GM12878 (cell line): ENCODE data around the gene PRDM16. TPM values are rescaled to one million over a fixed set of nuclear protein-coding genes. Genes with fewer than 3 reads are reported as not detected.

Experiments used
- ATAC-seq: fragments of 200-7000 bp; cut with Tn5 transposase; 3 replicates; pipeline ENCODE4 v1.9.1; 2020; ENCODE audit warnings: mild to moderate bottlenecking, moderate library complexity
- BruUV-seq: library from RNA; stranded (reverse); fragments of 400-500 nt; replicated peaks from 2 replicates; lab custom pipeline; 2021; lab: Mats Ljungman, UMichigan
- CTCF ChIA-PET: fragments of 300-600 bp; sonication (Branson Sonifier 250); formaldehyde crosslinking; extraction: SDS; loops from one replicate; lab custom pipeline; 2021; ENCODE audit warnings: inconsistent platforms; lab: Yijun Ruan, JAX
- POLR2A ChIA-PET: fragments of 350-600 bp; formaldehyde crosslinking; extraction: SDS; loops from one replicate; lab custom pipeline; 2021; ENCODE audit warnings: inconsistent platforms; lab: Charles Lee
- RAD21 ChIA-PET: fragments of 300-600 bp; sonication (Branson Sonifier 250); formaldehyde crosslinking; loops from one replicate; lab custom pipeline; 2023; ENCODE audit warnings: antibody characterized with exemption; ENCODE audit not compliant: unreplicated experiment; lab: Charles Lee
- SMC1A ChIA-PET: fragments of 300-600 bp; sonication (Branson Sonifier 250); formaldehyde crosslinking; loops from one replicate; lab custom pipeline; 2023; ENCODE audit not compliant: unreplicated experiment, uncharacterized antibody; lab: Charles Lee
- DNase-seq: peaks from one replicate; pipeline ENCODE4 v3.0.0-alpha.2; 2011; ENCODE audit warnings: low read depth, low spot score
- FAIRE-seq: peaks from 3 replicates; lab custom pipeline; 2011; peaks lifted over from hg19 to GRCh38; lab: Jason Lieb, UNC
- H2AFZ ChIP-seq: 2 replicates; pipeline ENCODE4 v1.6.0; 2011; ENCODE audit warnings: low read depth, low read length, control low read depth; ENCODE audit not compliant: control insufficient read depth
- H3K27ac ChIP-seq: 2 replicates; pipeline ENCODE4 v1.5.1; 2011; ENCODE audit warnings: control low read depth; ENCODE audit not compliant: control insufficient read depth, insufficient read depth
- H3K27me3 ChIP-seq, 2 experiments: replicated peaks in 1 of 2; 2 replicates each; pipeline versions ENCODE4 v1.6.0 to v1.6.1; 2011; ENCODE audit warnings: low read length in 1 of 2; ENCODE audit not compliant: control insufficient read depth in 2 of 2, insufficient read depth in 2 of 2
- H3K36me3 ChIP-seq, 2 experiments: 2 replicates each; pipeline ENCODE4 v1.5.1; 2011; ENCODE audit warnings: low read length in 1 of 2; ENCODE audit not compliant: control insufficient read depth in 2 of 2, insufficient read depth in 2 of 2
- H3K4me1 ChIP-seq: 2 replicates; pipeline ENCODE4 v1.6.1; 2011; ENCODE audit warnings: mild to moderate bottlenecking, low read length, moderate library complexity, mixed read lengths; ENCODE audit not compliant: control insufficient read depth, insufficient read depth
- H3K4me2 ChIP-seq: 2 replicates; pipeline ENCODE4 v1.6.0; 2011; ENCODE audit warnings: control low read depth; ENCODE audit not compliant: control insufficient read depth, insufficient read depth
- H3K4me3 ChIP-seq: fragments of 200-600 bp; sonication (generic); 2 replicates; pipeline ENCODE4 v1.5.1; 2016
- H3K79me2 ChIP-seq: 2 replicates; pipeline ENCODE4 v1.6.0; 2011; ENCODE audit warnings: low read length; ENCODE audit not compliant: control insufficient read depth, insufficient read depth
- H3K9ac ChIP-seq: 2 replicates; pipeline ENCODE4 v1.8.0; 2011; ENCODE audit warnings: low read length, control low read depth, mixed read lengths; ENCODE audit not compliant: control insufficient read depth, insufficient read depth
- H3K9me3 ChIP-seq: replicated peaks from 3 replicates; pipeline ENCODE4 v1.5.1; 2011; ENCODE audit warnings: mild to moderate bottlenecking, low read length; ENCODE audit not compliant: control insufficient read depth, insufficient read depth
- H4K20me1 ChIP-seq: 2 replicates; pipeline ENCODE4 v1.6.0; 2011; ENCODE audit not compliant: control insufficient read depth, insufficient read depth
- BCL3 ChIP-seq: IDR thresholded peaks from 2 replicates; pipeline ENCODE4 v1.6.1; 2011; ENCODE audit warnings: borderline replicate concordance, low read depth, mild to moderate bottlenecking, moderate library complexity, low read length; ENCODE audit not compliant: insufficient read depth, poor library complexity, severe bottlenecking
- BCLAF1 ChIP-seq: fragments of 450-650 bp; IDR thresholded peaks from 2 replicates; pipeline ENCODE4 v1.6.1; 2017; ENCODE audit warnings: antibody characterized with exemption, mild to moderate bottlenecking, moderate library complexity
- CHD2 ChIP-seq: IDR thresholded peaks from 2 replicates; pipeline ENCODE4 v1.6.1; 2011; ENCODE audit warnings: low read depth, low read length, improper control_type of control experiment, borderline replicate concordance
- EGR1 ChIP-seq, 2 experiments: IDR thresholded peaks; 1 replicate in 1 of 2; 2 replicates in 1 of 2; pipeline ENCODE4 v1.6.1; 2011 to 2012; ENCODE audit warnings: low read depth in 2 of 2, low read length in 2 of 2, borderline replicate concordance in 1 of 2, mild to moderate bottlenecking in 1 of 2, moderate library complexity in 1 of 2
- IKZF1 ChIP-seq: fragments of 450-650 bp; conservative IDR thresholded peaks from 2 replicates; pipeline ENCODE4 v1.6.1; 2017; ENCODE audit warnings: antibody characterized with exemption, mild to moderate bottlenecking
- MYC ChIP-seq: IDR thresholded peaks from 2 replicates; pipeline ENCODE4 v1.6.1; 2011; ENCODE audit warnings: mild to moderate bottlenecking, low read length, moderate library complexity, inconsistent platforms; ENCODE audit not compliant: insufficient read depth, insufficient replicate concordance, insufficient read length, severe bottlenecking
- NFIC ChIP-seq: IDR thresholded peaks from 2 replicates; pipeline ENCODE4 v1.6.1; 2012; ENCODE audit warnings: low read depth, mild to moderate bottlenecking, inconsistent platforms, low read length, moderate library complexity
- PBX3 ChIP-seq: IDR thresholded peaks from 2 replicates; pipeline ENCODE4 v1.6.1; 2011; ENCODE audit warnings: mild to moderate bottlenecking, low read depth, low read length, moderate library complexity; ENCODE audit not compliant: insufficient replicate concordance
- TCF3 ChIP-seq: IDR thresholded peaks from 2 replicates; pipeline ENCODE4 v1.6.1; 2012; ENCODE audit warnings: low read depth, mild to moderate bottlenecking, low read length, borderline replicate concordance; ENCODE audit not compliant: insufficient read depth
- ZZZ3 ChIP-seq: IDR thresholded peaks from 2 replicates; pipeline ENCODE4 v1.6.1; 2011; ENCODE audit warnings: low read depth; ENCODE audit not compliant: control insufficient read depth, insufficient read length
- WGBS: methylation state at CpG from one replicate; pipeline ENCODE4 v1.1.6; 2016; ENCODE audit warnings: low lambda C conversion rate; ENCODE audit not compliant: insufficient replicate concordance, insufficient coverage; ENCODE audit errors: missing lambda C conversion rate; 5-methylcytosine and 5-hydroxymethylcytosine counted together
- in situ Hi-C: fragments of 300-500 bp; cut with MboI; formaldehyde crosslinking; loops from 9 replicates; pipeline ENCODE4 v1.14.3; 2018; ENCODE audit warnings: mixed read lengths
- intact Hi-C: fragments of 100-400 bp; cut with micrococcal nuclease; formaldehyde crosslinking; loops from one replicate; pipeline ENCODE4 v1.14.2; 2022; ENCODE audit not compliant: unreplicated experiment
- polyA plus RNA-seq, 11 experiments: library from polyadenylated mRNA; depleted of rRNA in 4 of 11; unstranded in 6 of 11; stranded (reverse) in 5 of 11; fragments of >200 nt; fragmentation: Nextera tagmentation in 4 of 11; fragmentation: Illumina TruSeq in 1 of 11; extraction: Ambion mirVana in 4 of 11; extraction: Trizol in 1 of 11; gene quantifications; 1 replicate in 1 of 11; 2 replicates in 10 of 11; pipeline versions ENCODE4 v1.2.1 to v1.2.3, GENCODE V29; 2011 to 2016; ENCODE audit warnings: inconsistent platforms in 2 of 11, missing spikeins in 2 of 11, low read depth in 1 of 11
- total RNA-seq, 4 experiments: library from RNA; depleted of rRNA in 3 of 4; stranded (reverse); fragments of >200 nt in 3 of 4; fragmentation: Illumina TruSeq in 1 of 4; extraction: Trizol in 1 of 4; gene quantifications; 2 replicates each; pipeline versions ENCODE4 v1.2.1 to v1.2.3, GENCODE V29; 2013 to 2021

The PRDM16 gene
- total and polyA plus RNA-seq, 10 of the 15 experiments (the other 5 are each of a cell fraction or from before 2014, with no cell fraction given), result 0.03 TPM; not detected in 9

- TF ChIP-seq NFIC (no peak), MYC (no peak), ZZZ3 (no peak), CHD2 (no peak)
- TF ChIP-seq, all 136 proteins: peak for 0
These were observed 338.0 kb downstream of the PRDM16 start (continued) for GRCh38 chr1:3407021-3407420.

GRCh38 chr1:3408751-3409266 is 339.8 kb downstream of the PRDM16 start:
- TF ChIP-seq IKZF1 (no peak), BCLAF1 (no peak), PBX3 (peak; percentile 18), TCF3 (peak; percentile 54; the same call in 1 of the 2 replicates), BCL3 (peak; percentile 69), EGR1 (IDR thresholded peaks at IDR 0.05; ENCODE audit: borderline replicate concordance in 1 of 2, low read depth in 2 of 2, low read length in 2 of 2) (no peak)
- DNase-seq (no peak), ATAC-seq (no peak), FAIRE-seq (no peak)
- H3K4me3 ChIP-seq, result no peak overlapping the region
- ChIA-PET SMC1A (no interaction called here), POLR2A (no interaction called here), CTCF (no interaction called here), RAD21 (no interaction called here)
- no peak overlapping the region for H3K9ac ChIP-seq
- no peak overlapping the region for H3K27ac ChIP-seq
- no peaks in the 10 kb centered on the region for H4K20me1 ChIP-seq
- no peaks in the 10 kb centered on the region for H3K4me1 ChIP-seq
- no peak overlapping the region for H3K4me2 ChIP-seq
- H3K79me2 ChIP-seq, result no peaks in the 10 kb centered on the region
- H2AFZ ChIP-seq, result no peak overlapping the region
- 85% methylated on average over 36 of the region's 36 CpGs for WGBS
- intact Hi-C loops (no loop called here), in situ Hi-C loops (no loop called here)
- no peaks in the 10 kb centered on the region; a peak in 1 of 4 replicates for H3K36me3 ChIP-seq
- no peaks in the 10 kb centered on the region; the same call in 2 of the 3 replicates for H3K9me3 ChIP-seq
- no TSS peak for BruUV-seq
- H3K27me3 ChIP-seq, result no peaks in the 10 kb centered on the region
